CD8-positive, alpha-beta memory T cell (primary cell): Measurements from ENCODE around the gene ZNF101. TPM values are rescaled to one million over a fixed set of nuclear protein-coding genes. Genes with fewer than 3 reads are reported as not detected.
A peak's percentile ranks its signal among the peaks of the same experiment; 100 is the strongest.

Source experiments
- CTCF ChIA-PET: fragments of 350-600 bp; sonication (Branson Sonifier 250); formaldehyde crosslinking; loops from one replicate; lab custom pipeline; 2021; ENCODE audit warnings: antibody characterized with exemption; lab: Charles Lee
- POLR2A ChIA-PET: fragments of 350-600 bp; sonication (Branson Sonifier 250); formaldehyde crosslinking; loops from one replicate; lab custom pipeline; 2021; ENCODE audit warnings: antibody characterized with exemption; lab: Charles Lee
- DNase-seq, 5 donors: peaks; one replicate each; pipeline versions ENCODE4 v3.0.0 to v3.0.0-alpha.2; 2020 to 2022; ENCODE audit warnings: mixed read lengths in 1 of 5
- H3K27ac ChIP-seq: one replicate; pipeline ENCODE4 v1.7.0; 2013; ENCODE audit warnings: low read depth, mild to moderate bottlenecking, low read length, moderate library complexity
- H3K27me3 ChIP-seq: 2 replicates; pipeline ENCODE4 v1.7.0; 2013; ENCODE audit warnings: low read length, mild to moderate bottlenecking; ENCODE audit not compliant: insufficient read depth, poor library complexity, severe bottlenecking
- H3K36me3 ChIP-seq: 2 replicates; pipeline ENCODE4 v1.7.0; 2013; ENCODE audit warnings: mild to moderate bottlenecking, low read length, moderate library complexity; ENCODE audit not compliant: insufficient read depth
- H3K4me1 ChIP-seq: 2 replicates; pipeline ENCODE4 v1.7.0; 2013; ENCODE audit warnings: mild to moderate bottlenecking, low read length, moderate library complexity; ENCODE audit not compliant: insufficient read depth
- H3K4me3 ChIP-seq: 2 replicates; pipeline ENCODE4 v1.7.0; 2013; ENCODE audit warnings: mild to moderate bottlenecking, low read length
- H3K9me3 ChIP-seq: 2 replicates; pipeline ENCODE4 v1.7.0; 2013; ENCODE audit warnings: mild to moderate bottlenecking, low read length
- H3K27ac Mint-ChIP-seq, 8 donors: one replicate each; pipeline ENCODE4 v1.8.0; 2020 to 2021; ENCODE audit warnings: mixed read lengths in 8 of 8, mild to moderate bottlenecking in 6 of 8, inconsistent platforms in 3 of 8, moderate library complexity in 3 of 8
- H3K27me3 Mint-ChIP-seq, 2 donors: one replicate each; pipeline ENCODE4 v1.8.0; 2020 to 2021; ENCODE audit warnings: mixed read lengths in 2 of 2, mild to moderate bottlenecking in 1 of 2, moderate library complexity in 1 of 2
- H3K36me3 Mint-ChIP-seq, 3 donors: one replicate each; pipeline ENCODE4 v1.8.0; 2020 to 2021; ENCODE audit warnings: mixed read lengths in 3 of 3, inconsistent platforms in 1 of 3, mild to moderate bottlenecking in 1 of 3
- H3K4me1 Mint-ChIP-seq, 3 donors: one replicate each; pipeline ENCODE4 v1.8.0; 2020 to 2021; ENCODE audit warnings: mixed read lengths in 3 of 3, inconsistent platforms in 1 of 3, mild to moderate bottlenecking in 1 of 3
- H3K4me3 Mint-ChIP-seq, 7 donors: one replicate each; pipeline ENCODE4 v1.8.0; 2020 to 2021; ENCODE audit warnings: mixed read lengths in 7 of 7, mild to moderate bottlenecking in 6 of 7, moderate library complexity in 4 of 7, inconsistent platforms in 2 of 7
- H3K9me3 Mint-ChIP-seq, 5 donors: one replicate each; pipeline ENCODE4 v1.8.0; 2020 to 2022; ENCODE audit warnings: mixed read lengths in 5 of 5, mild to moderate bottlenecking in 3 of 5, moderate library complexity in 2 of 5, inconsistent platforms in 1 of 5
- polyA plus RNA-seq: library from polyadenylated mRNA; unstranded; fragments of 300-500 nt; fragmentation: Illumina TruSeq; gene quantifications from one replicate; pipeline ENCODE4 v1.2.3, GENCODE V29; 2021
- total RNA-seq, 2 experiments: library from RNA; stranded (reverse); gene quantifications; one replicate each; pipeline ENCODE4 v1.2.3, GENCODE V29; 2021

ZNF101 gene
- total and polyA plus RNA-seq, 3 experiments from 2014 or later: 73.6 to 103 (median 74.0) TPM

DNA sequence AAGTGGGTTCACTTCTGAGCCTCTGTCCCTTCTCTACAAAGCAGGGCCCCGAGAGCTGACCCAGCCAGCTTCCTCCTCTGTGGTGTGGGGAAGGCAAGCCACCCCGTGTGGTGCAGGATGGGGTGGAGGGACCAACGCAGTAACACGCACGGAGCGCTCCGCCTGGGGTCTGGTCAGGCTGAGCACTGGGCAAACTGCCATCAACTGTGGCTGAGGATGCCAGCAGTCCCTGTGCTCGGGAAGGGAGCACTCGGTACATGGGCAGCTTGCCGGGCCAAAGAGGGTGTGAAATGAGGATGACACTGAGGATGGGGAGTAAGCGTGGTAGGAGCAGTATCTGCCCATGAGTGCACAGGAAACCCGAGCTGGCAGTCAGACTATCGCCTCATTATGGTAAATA is 17.6 kb upstream of the ZNF101 start:
- Histone ChIP-seq H3K27me3 (no peaks in the 10 kb centered on the region), H3K4me3 (no peak overlapping the region), H3K27ac (no peak overlapping the region), H3K9me3 (no peaks in the 10 kb centered on the region), H3K4me1 (no peaks in the 10 kb centered on the region), H3K36me3 (peaks cover 47% of the 10 kb centered on the region)
- H3K4me1 Mint-ChIP-seq: peaks cover 0 to 2% (median 0%) of the 10 kb centered on the region in 3 donors
- H3K27ac Mint-ChIP-seq: peak overlapping the region in 1 of 8 donors; percentile 91
- no peak for DNase-seq
- H3K9me3 Mint-ChIP-seq: no peaks in the 10 kb centered on the region
- peaks cover 0 to 1% of the 10 kb centered on the region in 2 donors for H3K27me3 Mint-ChIP-seq
- peaks cover 7 to 91% (median 11%) of the 10 kb centered on the region in 3 donors for H3K36me3 Mint-ChIP-seq
- H3K4me3 Mint-ChIP-seq: peak overlapping the region in 1 of 7 donors; percentile 44
- CTCF ChIA-PET: interaction anchor here (0.6 to 2.4 kb wide), 4 partner anchors 11 to 119 kb away, joined by 3 to 7 read pairs (median 4); no protein-coding TSS in a partner anchor
- POLR2A ChIA-PET: interaction anchor here (0.7 to 0.9 kb wide), 2 partner anchors 11 to 91 kb away, joined by 3 read pairs; no protein-coding TSS in a partner anchor

DNA sequence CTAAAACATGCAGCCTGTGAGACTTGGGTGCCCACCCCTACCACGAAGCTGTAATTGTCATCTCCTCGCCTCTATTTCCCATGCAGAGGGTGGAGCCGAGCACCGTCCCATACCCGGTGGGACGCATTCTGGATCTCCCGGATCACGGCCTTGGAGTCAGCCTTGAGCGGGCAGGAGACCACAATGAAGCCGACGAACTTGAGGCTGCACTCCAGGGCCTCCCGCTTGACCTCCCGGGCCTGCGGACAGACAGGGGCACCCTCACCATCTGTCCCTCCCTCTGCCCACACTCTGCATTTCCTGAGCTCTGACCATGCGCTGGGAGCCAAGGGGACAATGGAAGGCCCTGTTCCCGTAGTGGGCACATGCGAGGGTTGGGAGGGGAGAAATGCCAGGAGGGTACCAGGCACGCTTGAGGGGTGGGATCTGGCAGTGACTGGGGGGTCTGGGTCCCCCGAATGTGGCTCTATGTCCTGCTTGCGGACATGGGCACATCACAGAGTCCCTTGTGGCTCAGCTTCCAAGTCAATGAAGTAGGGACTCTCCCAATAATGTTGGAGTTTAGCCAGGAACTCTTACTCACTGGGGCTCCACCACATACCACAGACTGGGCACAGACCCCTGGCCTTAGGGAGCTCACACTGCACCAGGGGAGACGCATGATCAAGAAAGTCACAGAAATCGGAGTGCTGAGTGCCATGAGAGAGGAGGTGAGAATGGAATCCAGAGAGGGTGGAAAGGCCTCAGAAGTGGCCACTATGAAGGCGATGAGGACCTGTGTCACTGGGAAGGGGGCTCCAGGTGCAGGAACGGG is 15.9 kb upstream of the ZNF101 start:
- Mint-ChIP-seq H3K27ac (peak overlapping the region in 2 of 8 donors; percentile 50 to 62), H3K4me1 (peaks cover 0 to 2% (median 0%) of the 10 kb centered on the region in 3 donors), H3K27me3 (peaks cover 0 to 1% of the 10 kb centered on the region in 2 donors), H3K9me3 (no peaks in the 10 kb centered on the region), H3K36me3 (peaks cover 7 to 91% (median 13%) of the 10 kb centered on the region in 3 donors), H3K4me3 (no peak overlapping the region)
- Histone ChIP-seq H3K27ac (no peak overlapping the region), H3K27me3 (no peaks in the 10 kb centered on the region), H3K9me3 (no peaks in the 10 kb centered on the region), H3K36me3 (peaks cover 63% of the 10 kb centered on the region), H3K4me3 (no peak overlapping the region), H3K4me1 (no peaks in the 10 kb centered on the region)
- CTCF ChIA-PET: interaction anchor here (1.4 to 2.4 kb wide), 2 partner anchors 98 to 121 kb away, joined by 4 to 7 read pairs; no protein-coding TSS in a partner anchor
- no peak for DNase-seq
- POLR2A ChIA-PET: interaction anchor here (1.1 to 1.8 kb wide), 2 partner anchors 10 to 24 kb away, joined by 3 to 5 read pairs; no protein-coding TSS in a partner anchor

DNA sequence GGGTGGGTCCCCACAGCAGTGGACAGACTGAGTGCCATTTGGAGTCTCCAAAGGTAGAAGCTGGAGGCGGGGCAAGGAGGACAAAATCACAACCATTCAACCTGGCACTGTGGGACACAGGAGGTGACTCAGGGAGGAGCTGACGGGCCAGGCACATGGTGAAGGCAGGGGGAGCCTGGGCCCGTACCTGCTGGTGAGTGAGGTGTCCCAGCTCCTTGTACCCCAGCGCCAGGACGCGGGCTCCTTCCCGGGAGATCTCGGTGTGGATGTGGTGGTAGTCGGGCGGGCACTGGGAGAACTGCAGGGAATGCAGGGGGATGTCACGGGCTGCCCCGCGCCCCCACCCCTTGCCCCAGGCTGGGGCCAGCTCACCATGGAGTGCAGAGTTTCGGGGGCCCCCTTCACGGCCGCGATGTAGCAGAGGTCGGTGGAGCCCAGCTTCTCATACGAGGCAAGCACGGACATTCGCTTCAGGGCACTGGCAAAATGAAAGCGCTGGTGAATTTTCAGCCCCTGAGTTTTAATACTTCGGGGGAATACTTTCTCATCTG is 15.0 kb upstream of the ZNF101 start:
- no peak overlapping the region for H3K4me3 Mint-ChIP-seq
- peaks cover 2 to 6% (median 6%) of the 10 kb centered on the region in 3 donors for H3K4me1 Mint-ChIP-seq
- H3K4me1 ChIP-seq: no peaks in the 10 kb centered on the region
- no peak for DNase-seq
- H3K9me3 Mint-ChIP-seq: no peaks in the 10 kb centered on the region
- H3K27ac ChIP-seq: no peak overlapping the region
- H3K27ac Mint-ChIP-seq: no peak overlapping the region
- POLR2A ChIA-PET: interaction anchor here (1.1 to 1.8 kb wide), 3 partner anchors 9 to 25 kb away, joined by 3 to 12 read pairs (median 5); no protein-coding TSS in a partner anchor
- peaks cover 73% of the 10 kb centered on the region for H3K36me3 ChIP-seq
- no peaks in the 10 kb centered on the region for H3K27me3 ChIP-seq
- H3K36me3 Mint-ChIP-seq: peaks cover 7 to 93% (median 17%) of the 10 kb centered on the region in 3 donors
- H3K9me3 ChIP-seq: no peaks in the 10 kb centered on the region
- no peak overlapping the region for H3K4me3 ChIP-seq
- H3K27me3 Mint-ChIP-seq: peaks cover 0 to 1% of the 10 kb centered on the region in 2 donors
- CTCF ChIA-PET: no interaction called here

DNA sequence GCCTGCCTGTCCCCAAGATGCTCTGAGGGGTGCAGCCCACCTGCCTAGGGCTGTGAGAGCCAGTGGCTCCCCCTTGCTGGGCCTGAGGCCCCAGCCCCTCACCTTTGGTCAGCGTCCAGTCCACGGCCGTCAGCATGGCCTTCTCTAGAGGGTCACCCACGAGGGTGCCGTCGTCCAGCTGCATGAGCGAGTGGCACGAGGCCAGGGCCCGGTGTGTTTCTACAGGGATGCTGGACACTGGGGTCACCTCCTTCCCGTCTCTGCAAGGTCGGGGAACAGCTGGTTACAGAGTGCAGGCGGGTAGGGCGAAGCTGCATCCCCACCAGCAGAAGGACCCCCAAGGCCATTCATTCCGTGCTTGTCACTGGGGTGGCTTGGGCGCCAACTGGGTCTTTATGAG is 14.2 kb upstream of the ZNF101 start:
- Mint-ChIP-seq H3K27me3 (peaks cover 0 to 1% of the 10 kb centered on the region in 2 donors), H3K4me3 (no peak overlapping the region), H3K9me3 (no peaks in the 10 kb centered on the region), H3K4me1 (peaks cover 2 to 6% (median 6%) of the 10 kb centered on the region in 3 donors), H3K27ac (no peak overlapping the region), H3K36me3 (peaks cover 7 to 93% (median 14%) of the 10 kb centered on the region in 3 donors)
- no peaks in the 10 kb centered on the region for H3K4me1 ChIP-seq
- H3K27me3 ChIP-seq: no peaks in the 10 kb centered on the region
- ChIA-PET CTCF (no interaction called here), POLR2A (interaction anchor here (0.6 to 1.3 kb wide), 2 partner anchors 13 to 33 kb away, joined by 3 to 12 read pairs; no protein-coding TSS in a partner anchor)
- no peak for DNase-seq
- no peak overlapping the region for H3K27ac ChIP-seq
- H3K4me3 ChIP-seq: no peak overlapping the region
- H3K36me3 ChIP-seq: peaks cover 77% of the 10 kb centered on the region
- no peaks in the 10 kb centered on the region for H3K9me3 ChIP-seq

DNA sequence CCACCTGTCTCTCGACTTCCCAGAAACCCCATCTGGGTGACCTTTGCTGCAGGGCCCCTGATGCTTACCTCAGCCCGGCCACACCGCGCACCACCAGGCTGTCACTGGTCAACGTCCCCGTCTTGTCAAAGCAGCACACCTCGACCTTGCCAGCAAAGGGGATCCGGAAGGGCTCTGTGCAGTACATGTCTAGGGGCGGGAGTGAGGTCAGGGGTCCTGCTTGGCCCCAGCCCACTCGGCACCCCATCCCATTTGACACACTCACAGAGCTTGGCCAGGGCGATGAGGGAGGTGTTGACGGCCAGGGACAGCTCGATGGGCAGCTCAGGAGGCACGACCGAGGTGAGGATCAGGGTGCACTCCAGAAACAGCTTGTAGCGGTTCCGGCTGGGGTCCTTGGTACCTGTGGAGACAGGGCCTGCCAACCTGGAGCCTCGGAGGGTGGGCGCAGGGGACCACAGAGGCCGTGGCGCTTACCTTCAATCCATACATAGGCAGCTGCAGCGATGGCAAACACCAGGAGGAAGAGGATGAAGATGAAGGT is 13.5 kb upstream of the ZNF101 start:
- Histone ChIP-seq H3K4me3 (no peak overlapping the region), H3K9me3 (no peaks in the 10 kb centered on the region), H3K27ac (no peak overlapping the region), H3K27me3 (no peaks in the 10 kb centered on the region), H3K4me1 (no peaks in the 10 kb centered on the region), H3K36me3 (peaks cover 81% of the 10 kb centered on the region)
- DNase-seq: peak in 1 of 5 donors; percentile 42
- Mint-ChIP-seq H3K27ac (no peak overlapping the region), H3K9me3 (no peaks in the 10 kb centered on the region), H3K4me1 (peaks cover 5 to 6% (median 6%) of the 10 kb centered on the region in 3 donors), H3K27me3 (peaks cover 0 to 1% of the 10 kb centered on the region in 2 donors), H3K36me3 (peaks cover 7 to 93% (median 14%) of the 10 kb centered on the region in 3 donors), H3K4me3 (peak overlapping the region in 1 of 7 donors; percentile 44)
- POLR2A ChIA-PET: interaction anchor here (0.5 to 1.3 kb wide), 2 partner anchors 13 to 425 kb away, joined by 4 to 12 read pairs; no protein-coding TSS in a partner anchor
- CTCF ChIA-PET: interaction anchor here (1.2 to 1.6 kb wide), 2 partner anchors 11 to 123 kb away, joined by 3 to 4 read pairs; no protein-coding TSS in a partner anchor

DNA sequence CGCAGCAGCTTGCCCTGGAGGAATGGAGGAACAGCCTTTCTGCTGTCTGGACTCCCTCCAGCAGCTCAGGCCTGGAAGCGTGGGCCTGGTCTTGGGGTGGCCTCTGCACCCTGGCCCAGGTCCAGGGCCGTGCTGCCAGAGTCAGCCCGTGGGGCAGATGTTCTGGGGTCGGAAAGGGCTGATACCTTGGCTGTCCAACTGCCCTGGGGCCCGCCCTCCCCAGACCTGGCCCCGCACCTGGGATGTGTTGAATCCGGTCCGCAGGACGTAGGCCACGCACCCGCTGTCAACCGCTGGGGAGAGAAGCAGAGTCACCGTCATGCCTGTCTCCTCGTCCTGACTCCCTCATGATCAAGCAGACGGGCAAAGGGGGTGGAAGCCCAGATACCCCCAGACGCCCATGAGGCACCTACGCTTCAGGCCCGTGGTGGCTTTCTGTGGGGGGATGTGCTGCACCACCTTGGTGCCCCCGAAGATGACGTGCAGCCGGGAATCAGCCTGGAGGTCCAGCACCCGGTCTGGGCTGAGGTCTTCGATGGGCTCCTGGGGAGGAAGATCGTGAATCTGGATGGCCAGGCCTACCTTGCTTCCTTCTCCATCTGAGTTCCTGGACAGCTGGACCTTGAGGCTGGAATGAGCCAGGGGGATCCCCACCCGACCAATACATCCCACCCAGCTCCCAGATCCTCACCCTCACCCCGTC is 12.8 kb upstream of the ZNF101 start:
- no peaks in the 10 kb centered on the region for H3K27me3 ChIP-seq
- DNase-seq: peak in 1 of 5 donors; percentile 40
- Mint-ChIP-seq H3K4me3 (no peak overlapping the region), H3K36me3 (peaks cover 7 to 87% (median 14%) of the 10 kb centered on the region in 3 donors), H3K9me3 (no peaks in the 10 kb centered on the region), H3K27ac (peak overlapping the region in 2 of 8 donors; percentile 75 to 82), H3K27me3 (peaks cover 0 to under 1% of the 10 kb centered on the region in 2 donors), H3K4me1 (peaks cover 5 to 6% (median 6%) of the 10 kb centered on the region in 3 donors)
- H3K4me1 ChIP-seq: no peaks in the 10 kb centered on the region
- peaks cover 80% of the 10 kb centered on the region for H3K36me3 ChIP-seq
- POLR2A ChIA-PET: interaction anchor here (0.5 kb wide), 1 partner anchor 426 kb away, joined by 4 read pairs; no protein-coding TSS in a partner anchor
- H3K9me3 ChIP-seq: no peaks in the 10 kb centered on the region
- CTCF ChIA-PET: interaction anchor here (1.2 to 1.6 kb wide), 2 partner anchors 12 to 124 kb away, joined by 3 to 4 read pairs; no protein-coding TSS in a partner anchor
- no peak overlapping the region for H3K27ac ChIP-seq
- no peak overlapping the region for H3K4me3 ChIP-seq
